Adrenal gland (tissue), 5 donors: ENCODE results near the gene TM9SF1.

Source experiments
- CTCF ChIP-seq, 6 experiments: fragments of 450-650 bp in 4 of 6; fragments of 200-600 bp in 2 of 6; sonication (generic) in 1 of 6; IDR thresholded peaks; 1 replicate in 5 of 6; 2 replicates in 1 of 6; pipeline versions ENCODE4 v1.5.1 to v1.8.0; 2016 to 2021; ENCODE audit warnings: antibody characterized with exemption in 6 of 6, mild to moderate bottlenecking in 2 of 6, moderate library complexity in 1 of 6
- POLR2A ChIP-seq, 2 donors: fragments of 450-650 bp; IDR thresholded peaks; one replicate each; pipeline ENCODE4 v1.6.1; 2017; ENCODE audit warnings: antibody characterized with exemption in 2 of 2, mild to moderate bottlenecking in 2 of 2, moderate library complexity in 1 of 2
- donor health status: DM: no; HTN: no; CAD: no.

DNA sequence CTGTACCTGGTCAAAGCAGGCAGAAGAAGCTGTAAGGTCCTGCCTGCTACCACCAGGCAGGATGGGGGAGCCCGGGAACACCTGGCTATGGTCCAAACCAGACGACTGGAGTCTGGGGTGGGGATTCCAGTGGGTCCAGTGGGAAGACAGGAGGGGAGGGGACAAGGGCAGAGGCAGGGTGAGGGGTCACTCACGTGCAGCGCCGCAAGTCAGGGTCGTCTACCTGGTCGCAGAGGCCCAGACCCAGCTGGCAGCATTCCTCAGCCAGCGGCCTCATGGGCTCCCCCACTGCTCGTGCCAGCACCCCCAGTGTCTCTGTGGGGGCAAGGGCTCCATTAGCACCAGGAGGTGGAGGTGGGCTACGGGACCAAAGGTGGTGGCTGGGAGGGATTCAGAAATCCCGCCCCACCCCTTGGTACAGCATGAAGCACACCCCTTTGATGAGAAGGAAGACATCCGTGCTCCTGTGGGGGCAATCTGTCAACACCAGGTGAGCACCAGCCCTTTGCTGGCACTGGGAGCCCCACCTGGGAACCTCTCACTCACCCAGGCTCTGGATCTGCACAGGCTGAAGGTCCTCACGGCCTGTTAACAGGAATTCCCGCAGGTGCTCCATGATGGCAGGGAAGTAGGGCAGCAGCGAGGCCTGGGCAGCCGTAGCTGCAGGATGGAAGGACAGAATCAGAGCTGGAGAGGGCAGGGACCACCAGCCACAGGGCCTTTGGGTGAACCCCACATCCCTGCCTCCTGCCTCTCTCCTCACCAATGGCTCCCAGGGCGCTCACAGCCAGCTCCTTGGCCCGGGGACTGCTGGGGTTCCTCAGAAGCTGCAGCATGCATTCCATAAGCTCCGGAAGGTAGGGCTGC lies 10.9 kb downstream of the TM9SF1 start:
- TF ChIP-seq CTCF (IDR thresholded peaks at IDR 0.05), result no peak
- no peak for TF ChIP-seq POLR2A (IDR thresholded peaks at IDR 0.05)
